Tibial nerve (tissue), 4 donors: ENCODE measurements around the gene SELPLG. TPM values are rescaled to one million over a fixed set of nuclear protein-coding genes. Genes with fewer than 3 reads are reported as not detected.
"Not testable (repeated sequence)": the region's sequence is repeated elsewhere in the genome, so short reads cannot be mapped to it uniquely, and the experiment has no call there.

Experiments
- DNase-seq, 2 donors: peaks; one replicate each; pipeline ENCODE4 v3.0.0-alpha.2; 2019; ENCODE audit warnings: low spot score in 2 of 2
- H3K27ac ChIP-seq, 4 donors: fragments of 200-600 bp; sonication (generic) in 3 of 4; one replicate each; pipeline ENCODE4 v1.5.1; 2017 to 2019; ENCODE audit warnings: mild to moderate bottlenecking in 1 of 4
- H3K27me3 ChIP-seq, 2 donors: fragments of 200-600 bp; sonication (generic) in 1 of 2; one replicate each; pipeline versions ENCODE4 v1.5.1 to v1.6.0; 2017 to 2019
- H3K36me3 ChIP-seq, 3 donors: fragments of 200-600 bp; sonication (generic); one replicate each; pipeline ENCODE4 v1.5.1; 2018 to 2019
- H3K4me1 ChIP-seq, 4 donors: fragments of 200-600 bp; sonication (generic) in 3 of 4; one replicate each; pipeline ENCODE4 v1.5.1; 2017 to 2019
- H3K4me3 ChIP-seq, 4 donors: fragments of 200-600 bp; sonication (generic) in 3 of 4; one replicate each; pipeline ENCODE4 v1.5.1; 2017 to 2019; ENCODE audit warnings: mild to moderate bottlenecking in 1 of 4, moderate library complexity in 1 of 4
- H3K9me3 ChIP-seq, 4 donors: fragments of 200-600 bp; sonication (generic) in 3 of 4; one replicate each; pipeline ENCODE4 v1.5.1; 2017 to 2019
- CTCF ChIP-seq, 5 experiments: fragments of 200-600 bp in 3 of 5; fragments of 450-650 bp in 2 of 5; sonication (generic) in 3 of 5; IDR thresholded peaks; one replicate each; pipeline ENCODE4 v1.5.1; 2016 to 2019; ENCODE audit warnings: antibody characterized with exemption in 5 of 5, mild to moderate bottlenecking in 3 of 5, moderate library complexity in 2 of 5
- EP300 ChIP-seq, 2 donors: sonication (generic); formaldehyde crosslinking; IDR thresholded peaks; one replicate each; pipeline ENCODE4 v1.6.1; 2017; ENCODE audit warnings: antibody characterized with exemption in 2 of 2, mild to moderate bottlenecking in 1 of 2
- POLR2A ChIP-seq, 2 donors: fragments of 450-650 bp; IDR thresholded peaks; one replicate each; pipeline ENCODE4 v1.6.1; 2017; ENCODE audit warnings: antibody characterized with exemption in 2 of 2, mild to moderate bottlenecking in 2 of 2, moderate library complexity in 2 of 2
- WGBS, 2 donors: methylation state at CpG; one replicate each; pipeline ENCODE4 v1.1.5; 2018; 5-methylcytosine and 5-hydroxymethylcytosine counted together
- total RNA-seq, 4 donors: library from RNA; depleted of rRNA; stranded (reverse); fragments of >200 nt; gene quantifications; one replicate each; pipeline ENCODE4 v1.1.0, GENCODE V29; 2016

Gene SELPLG
- total RNA-seq, 4 donors from 2014 or later, result 4.5 to 15.1 (median 9.2) TPM

GRCh38 chr12:108654622-108655021, 20.9 kb upstream of the SELPLG start:
- WGBS, 2 donors, result 86 to 87% methylated on average over 9 of the region's 9 CpGs
- DNase-seq, H3K9me3 ChIP-seq, H3K4me1 ChIP-seq, H3K27ac ChIP-seq, H3K27me3 ChIP-seq, H3K4me3 ChIP-seq: not testable (repeated sequence)
- H3K36me3 ChIP-seq, result peaks cover 0 to 78% (median 15%) of the 10 kb centered on the region in 3 donors

GRCh38 chr12:108653922-108654321, 20.2 kb upstream of the SELPLG start:
- TF ChIP-seq CTCF (IDR thresholded peaks at IDR 0.05) (no peak), EP300 (IDR thresholded peaks at IDR 0.05) (no peak), POLR2A (IDR thresholded peaks at IDR 0.05) (no peak)
- no peaks in the 10 kb centered on the region for H3K4me1 ChIP-seq
- peaks cover 0 to 83% (median 15%) of the 10 kb centered on the region in 3 donors for H3K36me3 ChIP-seq
- no peaks in the 10 kb centered on the region for H3K27me3 ChIP-seq
- 95 to 96% methylated on average over 3 of the region's 3 CpGs for whole genome bisulfite sequencing, 2 donors
- DNase-seq, result no peak
- H3K9me3 ChIP-seq, result no peaks in the 10 kb centered on the region
- H3K4me3 ChIP-seq, result no peak overlapping the region
- no peak overlapping the region for H3K27ac ChIP-seq

- Histone ChIP-seq H3K9me3 (no peaks in the 10 kb centered on the region), H3K4me3 (no peak overlapping the region), H3K27ac (no peak overlapping the region), H3K4me1 (peaks cover 0 to 2% (median 0%) of the 10 kb centered on the region in 4 donors), H3K36me3 (peaks cover 0 to 84% (median 7%) of the 10 kb centered on the region in 3 donors), H3K27me3 (no peaks in the 10 kb centered on the region)
- no peak for DNase-seq
- no peak for TF ChIP-seq EP300 (IDR thresholded peaks at IDR 0.05)
These were observed 19.4 kb upstream of the SELPLG start for GRCh38 chr12:108653082-108653516.

GRCh38 chr12:108650083-108650482, 16.4 kb upstream of the SELPLG start:
- H3K36me3 ChIP-seq, result peaks cover 0 to 77% (median 5%) of the 10 kb centered on the region in 3 donors
- H3K27ac ChIP-seq, result peak overlapping the region in 1 of 4 donors; percentile 26
- DNase-seq, result no peak

GRCh38 chr12:108649669-108650068, 16.0 kb upstream of the SELPLG start:
- Histone ChIP-seq H3K4me1 (peaks cover 0 to 25% (median 13%) of the 10 kb centered on the region in 4 donors), H3K36me3 (peaks cover 0 to 75% (median 5%) of the 10 kb centered on the region in 3 donors), H3K4me3 (no peak overlapping the region), H3K27me3 (no peaks in the 10 kb centered on the region), H3K27ac (peak overlapping the region in 1 of 4 donors; percentile 26), H3K9me3 (no peaks in the 10 kb centered on the region)
- WGBS, 2 donors, result 51 to 54% methylated on average over 4 of the region's 4 CpGs
- TF ChIP-seq EP300 (IDR thresholded peaks at IDR 0.05) (peak in 1 of 2 donors; percentile 19), POLR2A (IDR thresholded peaks at IDR 0.05) (no peak), CTCF (IDR thresholded peaks at IDR 0.05) (no peak)
- DNase-seq, result no peak

More at GRCh38 chr12:108650083-108650482, 16.4 kb upstream of the SELPLG start:
- WGBS, 2 donors, result 59 to 73% methylated on average over 2 of the region's 2 CpGs
- peaks cover 0 to 21% (median 9%) of the 10 kb centered on the region in 4 donors for H3K4me1 ChIP-seq
- no peaks in the 10 kb centered on the region for H3K27me3 ChIP-seq
- no peak overlapping the region for H3K4me3 ChIP-seq
- TF ChIP-seq POLR2A (IDR thresholded peaks at IDR 0.05) (no peak), EP300 (IDR thresholded peaks at IDR 0.05) (no peak), CTCF (IDR thresholded peaks at IDR 0.05) (no peak)
- H3K9me3 ChIP-seq, result no peaks in the 10 kb centered on the region

GRCh38 chr12:108649126-108649525, 15.4 kb upstream of the SELPLG start:
- WGBS, 2 donors, result 86 to 89% methylated on average over 6 of the region's 6 CpGs
- TF ChIP-seq CTCF (IDR thresholded peaks at IDR 0.05) (no peak), POLR2A (IDR thresholded peaks at IDR 0.05) (no peak), EP300 (IDR thresholded peaks at IDR 0.05) (no peak)

More at GRCh38 chr12:108649126-108649525, 15.4 kb upstream of the SELPLG start:
- Histone ChIP-seq H3K36me3 (peaks cover 0 to 71% (median 5%) of the 10 kb centered on the region in 3 donors), H3K4me1 (peaks cover 0 to 30% (median 16%) of the 10 kb centered on the region in 4 donors), H3K27me3 (no peaks in the 10 kb centered on the region), H3K27ac (peak overlapping the region in 1 of 4 donors; percentile 26), H3K9me3 (no peaks in the 10 kb centered on the region), H3K4me3 (no peak overlapping the region)
- no peak for DNase-seq
